DMS53 treated with DMSO at 0.1 percent for 48 hours (cell line): ENCODE measurements around the gene RSPH3.

Source experiments
- DNase-seq: peaks from one replicate; lab custom pipeline; 2025; ENCODE audit not compliant: unreplicated experiment; lab: John Stamatoyannopoulos, UW

Gene RSPH3

DNA sequence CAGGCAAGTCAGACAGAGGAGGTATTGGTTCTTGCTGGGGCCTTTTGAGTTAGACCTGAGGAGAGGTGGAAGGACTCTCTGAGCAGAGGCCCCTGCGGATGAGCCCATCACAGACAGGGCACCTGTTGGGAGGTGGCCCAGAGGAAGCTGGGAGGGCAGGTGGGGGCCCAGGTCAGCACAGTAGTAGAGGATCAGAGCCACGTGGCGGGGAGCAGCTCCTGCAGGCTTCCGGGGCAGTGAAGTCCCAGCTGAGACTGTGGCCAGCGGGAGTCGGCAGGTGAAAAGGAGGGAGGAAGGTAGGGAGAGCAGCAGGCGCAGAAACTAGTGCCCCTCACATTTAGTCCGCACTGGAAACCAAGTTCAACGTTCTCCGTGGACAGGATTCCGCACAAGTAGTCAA lies 61.8 kb downstream of the RSPH3 start:
- DNase-seq: no peak

DNA sequence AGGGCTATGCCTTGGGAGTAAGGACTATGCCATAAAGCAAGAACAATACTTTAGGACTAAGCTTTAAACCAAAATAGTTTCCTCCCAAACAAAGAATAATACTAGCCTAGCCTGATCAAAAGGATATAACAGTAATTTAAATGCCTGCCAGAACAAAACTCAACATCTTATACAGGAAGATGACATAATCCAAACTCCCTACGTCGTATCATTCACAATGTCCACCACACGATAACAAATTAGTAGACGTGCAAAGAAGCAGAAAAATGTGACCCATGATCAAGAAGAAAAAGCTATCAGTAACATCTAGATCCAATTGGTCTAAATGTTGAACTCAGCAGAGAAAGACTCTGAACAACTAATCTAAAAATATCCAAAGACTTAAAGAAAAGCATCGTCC lies 65.8 kb downstream of the RSPH3 start:
- no peak for DNase-seq

GRCh38 chr6:158933079-158933595 lies 66.9 kb downstream of the RSPH3 start:
- no peak for DNase-seq

GRCh38 chr6:158928068-158928467 lies 71.9 kb downstream of the RSPH3 start:
- DNase-seq: no peak

DNA sequence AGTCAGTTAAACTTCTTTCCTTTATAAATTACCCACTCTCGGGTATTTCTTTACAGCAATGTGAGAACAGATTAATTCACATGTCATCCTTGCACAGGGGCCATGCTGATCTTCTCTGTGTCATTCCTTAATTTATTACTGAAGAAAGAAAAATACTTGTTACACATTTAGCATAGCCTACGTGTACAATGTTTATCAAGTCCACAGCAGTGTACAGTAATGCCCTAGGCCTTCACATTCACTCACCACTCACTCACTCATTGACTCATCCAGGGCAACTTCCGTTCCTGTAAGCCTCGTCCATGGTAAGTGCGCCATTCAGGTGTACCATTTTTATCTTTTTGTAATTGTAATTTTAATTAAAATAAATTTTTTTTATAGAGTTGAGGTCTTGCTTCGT lies 73.6 kb downstream of the RSPH3 start:
- no peak for DNase-seq

DNA sequence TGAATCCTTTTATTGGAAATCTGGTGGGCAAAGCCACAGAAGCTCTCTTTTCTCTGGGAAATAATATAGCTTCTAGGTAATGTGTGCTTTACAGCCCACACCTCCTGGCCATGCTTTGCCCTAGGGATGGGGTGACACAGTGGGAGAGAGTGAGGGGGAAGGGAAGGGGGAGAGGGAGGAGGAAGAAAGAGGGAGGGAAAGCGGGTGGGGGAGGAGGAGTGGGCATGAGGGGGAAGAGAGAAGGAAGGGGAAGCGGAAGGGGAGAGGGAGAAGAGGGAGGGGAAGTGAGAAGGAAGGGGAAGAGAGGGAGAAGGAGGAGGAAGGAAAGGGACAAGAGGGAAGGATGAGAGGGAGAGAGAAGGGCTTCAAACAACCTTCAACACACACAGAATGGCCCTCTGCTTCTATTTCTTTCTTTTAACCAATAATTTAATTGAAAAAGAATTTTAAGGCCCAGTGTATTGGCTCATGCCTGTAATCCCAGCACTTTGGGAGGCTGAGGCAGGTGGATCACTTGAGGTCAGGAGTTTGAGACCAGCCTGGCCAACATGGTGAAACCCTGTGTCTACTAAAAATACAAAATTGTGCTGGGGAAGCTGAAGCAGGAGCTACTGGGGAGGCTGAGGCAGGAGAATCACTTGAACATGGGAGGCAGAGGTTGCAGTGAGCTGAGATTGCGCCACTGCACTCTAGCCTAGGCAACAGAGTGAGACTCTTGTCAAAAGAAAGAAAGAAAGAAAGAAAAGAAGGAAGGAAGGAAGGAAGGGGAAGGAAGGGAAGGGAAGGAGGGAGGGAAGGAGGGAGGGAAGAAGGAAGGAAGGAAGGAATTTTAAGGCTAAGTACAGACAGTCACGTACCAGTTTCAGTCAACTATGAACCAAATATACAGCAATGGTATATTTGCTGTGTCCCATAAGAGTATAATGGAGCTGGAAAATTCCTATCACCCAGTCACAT lies 75.2 kb downstream of the RSPH3 start:
- DNase-seq: no peak

DNA sequence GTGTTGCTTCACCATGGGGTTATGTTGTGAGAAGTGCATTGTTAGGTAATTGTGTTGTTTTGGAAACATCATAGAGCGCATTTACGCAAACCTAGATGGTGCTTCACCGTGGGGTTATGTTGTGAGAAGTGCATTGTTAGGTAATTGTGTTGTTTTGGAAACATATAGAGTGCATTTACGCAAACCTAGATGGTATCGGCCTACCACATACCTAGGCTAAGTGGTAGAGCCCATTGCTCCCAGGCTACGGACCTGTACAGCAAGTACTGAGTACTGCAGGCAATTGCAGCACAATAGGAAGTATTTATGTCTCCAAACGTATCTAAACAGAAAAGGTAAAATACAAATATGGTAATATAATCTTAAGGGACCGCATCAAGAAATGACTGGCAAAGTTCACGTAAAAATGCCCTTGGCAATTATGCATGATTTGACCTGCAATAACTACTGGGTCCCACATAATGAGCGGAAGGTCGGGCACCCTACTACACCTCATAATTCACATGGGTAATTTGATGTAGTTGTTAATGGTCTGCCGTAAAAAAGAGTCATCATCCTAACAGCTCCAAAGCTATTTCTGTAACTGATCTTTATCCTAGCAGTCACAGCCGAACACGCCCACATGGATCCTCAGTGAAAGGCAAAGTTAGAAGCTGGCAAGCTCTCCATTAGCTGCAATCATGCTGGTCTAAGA lies 76.0 kb downstream of the RSPH3 start:
- DNase-seq: no peak
